HL-60 (cell line): ENCODE measurements around the gene CFTR.

Experiments
- DNase-seq, 2 experiments: peaks; one replicate each; pipeline ENCODE4 v3.0.0-alpha.2; 2010 to 2020; ENCODE audit warnings: low read depth in 1 of 2, low spot score in 1 of 2
- H3K27ac ChIP-seq: fragments of 250-450 bp; sonication (Bioruptor Pico); replicated peaks from 2 replicates; pipeline ENCODE4 v1.5.1; 2020; ENCODE audit warnings: mild to moderate bottlenecking, moderate library complexity
- H3K27me3 ChIP-seq: fragments of 250-450 bp; sonication (Bioruptor Pico); 2 replicates; pipeline ENCODE4 v1.5.1; 2021; ENCODE audit warnings: mild to moderate bottlenecking, moderate library complexity; ENCODE audit not compliant: insufficient read depth, poor library complexity, severe bottlenecking
- H3K4me3 ChIP-seq: replicated peaks from 2 replicates; pipeline ENCODE4 v1.5.1; 2011; ENCODE audit warnings: mild to moderate bottlenecking, control low read depth, low read length; ENCODE audit not compliant: insufficient read depth
- GABPA ChIP-seq: IDR thresholded peaks from 2 replicates; pipeline ENCODE4 v1.6.1; 2012; ENCODE audit warnings: low read depth
- POLR2AphosphoS5 ChIP-seq: IDR thresholded peaks from 2 replicates; pipeline ENCODE4 v1.6.1; 2012; ENCODE audit warnings: low read depth
- SPI1 ChIP-seq: IDR thresholded peaks from 2 replicates; pipeline ENCODE4 v1.6.1; 2012; ENCODE audit warnings: low read depth, mild to moderate bottlenecking, borderline replicate concordance
- TF ChIP-seq, protein P1 (sequence below): IDR thresholded peaks from 2 replicates; pipeline ENCODE4 v1.6.1; 2012; ENCODE audit warnings: low read depth; ENCODE audit not compliant: insufficient replicate concordance
- TF ChIP-seq, protein P2 (sequence below): IDR thresholded peaks from one replicate; pipeline ENCODE4 v1.5.1; 2011; ENCODE audit warnings: low read length, control low read depth, inconsistent platforms; ENCODE audit not compliant: insufficient read depth

The CFTR gene

DNA sequence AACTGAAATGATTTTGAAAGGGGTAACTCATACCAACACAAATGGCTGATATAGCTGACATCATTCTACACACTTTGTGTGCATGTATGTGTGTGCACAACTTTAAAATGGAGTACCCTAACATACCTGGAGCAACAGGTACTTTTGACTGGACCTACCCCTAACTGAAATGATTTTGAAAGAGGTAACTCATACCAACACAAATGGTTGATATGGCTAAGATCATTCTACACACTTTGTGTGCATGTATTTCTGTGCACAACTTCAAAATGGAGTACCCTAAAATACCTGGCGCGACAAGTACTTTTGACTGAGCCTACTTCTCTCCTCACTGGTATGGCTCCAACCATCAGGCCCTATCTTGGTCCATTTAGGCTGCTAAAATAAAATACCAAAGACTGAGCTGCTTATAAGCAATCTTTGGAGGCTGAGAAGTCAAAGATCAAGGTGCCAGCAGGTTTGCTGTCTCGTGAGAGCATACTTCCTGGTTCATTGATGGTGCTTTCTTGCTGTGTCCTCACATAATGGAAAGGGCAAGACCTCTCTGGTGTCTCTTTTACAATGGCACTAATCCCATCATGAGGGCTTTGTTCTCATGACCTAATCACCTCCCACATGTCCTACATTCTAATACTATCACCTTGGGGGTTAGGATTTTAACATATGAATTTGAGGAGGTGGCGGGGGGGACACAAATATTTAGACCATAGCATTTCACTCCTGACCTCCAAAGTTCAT is 173.3 kb downstream of the CFTR start:
- Histone ChIP-seq H3K4me3 (no peak overlapping the region), H3K27ac (no peak overlapping the region), H3K27me3 (no peaks in the 10 kb centered on the region)
- no peak for DNase-seq
- TF ChIP-seq, protein P1, sequence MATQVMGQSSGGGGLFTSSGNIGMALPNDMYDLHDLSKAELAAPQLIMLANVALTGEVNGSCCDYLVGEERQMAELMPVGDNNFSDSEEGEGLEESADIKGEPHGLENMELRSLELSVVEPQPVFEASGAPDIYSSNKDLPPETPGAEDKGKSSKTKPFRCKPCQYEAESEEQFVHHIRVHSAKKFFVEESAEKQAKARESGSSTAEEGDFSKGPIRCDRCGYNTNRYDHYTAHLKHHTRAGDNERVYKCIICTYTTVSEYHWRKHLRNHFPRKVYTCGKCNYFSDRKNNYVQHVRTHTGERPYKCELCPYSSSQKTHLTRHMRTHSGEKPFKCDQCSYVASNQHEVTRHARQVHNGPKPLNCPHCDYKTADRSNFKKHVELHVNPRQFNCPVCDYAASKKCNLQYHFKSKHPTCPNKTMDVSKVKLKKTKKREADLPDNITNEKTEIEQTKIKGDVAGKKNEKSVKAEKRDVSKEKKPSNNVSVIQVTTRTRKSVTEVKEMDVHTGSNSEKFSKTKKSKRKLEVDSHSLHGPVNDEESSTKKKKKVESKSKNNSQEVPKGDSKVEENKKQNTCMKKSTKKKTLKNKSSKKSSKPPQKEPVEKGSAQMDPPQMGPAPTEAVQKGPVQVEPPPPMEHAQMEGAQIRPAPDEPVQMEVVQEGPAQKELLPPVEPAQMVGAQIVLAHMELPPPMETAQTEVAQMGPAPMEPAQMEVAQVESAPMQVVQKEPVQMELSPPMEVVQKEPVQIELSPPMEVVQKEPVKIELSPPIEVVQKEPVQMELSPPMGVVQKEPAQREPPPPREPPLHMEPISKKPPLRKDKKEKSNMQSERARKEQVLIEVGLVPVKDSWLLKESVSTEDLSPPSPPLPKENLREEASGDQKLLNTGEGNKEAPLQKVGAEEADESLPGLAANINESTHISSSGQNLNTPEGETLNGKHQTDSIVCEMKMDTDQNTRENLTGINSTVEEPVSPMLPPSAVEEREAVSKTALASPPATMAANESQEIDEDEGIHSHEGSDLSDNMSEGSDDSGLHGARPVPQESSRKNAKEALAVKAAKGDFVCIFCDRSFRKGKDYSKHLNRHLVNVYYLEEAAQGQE, result no peak

DNA sequence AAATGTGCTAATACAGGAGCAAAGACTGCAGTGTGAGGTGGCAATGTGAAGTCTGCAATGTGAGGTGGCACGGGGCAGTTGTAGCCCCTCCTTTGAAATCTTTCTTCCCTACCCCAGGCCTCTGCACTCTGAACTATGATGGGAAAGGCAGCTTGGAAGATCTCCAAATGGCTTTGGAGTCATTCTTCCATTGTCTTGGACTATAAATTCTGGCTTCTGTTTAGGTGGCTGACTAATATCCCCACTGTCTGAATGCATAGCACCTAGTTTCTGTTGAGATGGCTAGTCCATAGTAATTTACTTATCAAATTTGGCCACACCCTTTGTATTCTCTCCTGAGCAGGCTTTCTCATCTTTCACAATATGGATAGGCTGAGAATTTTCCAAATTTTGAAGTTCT is 175.0 kb downstream of the CFTR start:
- Histone ChIP-seq H3K27me3 (no peaks in the 10 kb centered on the region), H3K4me3 (no peak overlapping the region), H3K27ac (no peak overlapping the region)
- no peak for DNase-seq
- TF ChIP-seq, protein P2, sequence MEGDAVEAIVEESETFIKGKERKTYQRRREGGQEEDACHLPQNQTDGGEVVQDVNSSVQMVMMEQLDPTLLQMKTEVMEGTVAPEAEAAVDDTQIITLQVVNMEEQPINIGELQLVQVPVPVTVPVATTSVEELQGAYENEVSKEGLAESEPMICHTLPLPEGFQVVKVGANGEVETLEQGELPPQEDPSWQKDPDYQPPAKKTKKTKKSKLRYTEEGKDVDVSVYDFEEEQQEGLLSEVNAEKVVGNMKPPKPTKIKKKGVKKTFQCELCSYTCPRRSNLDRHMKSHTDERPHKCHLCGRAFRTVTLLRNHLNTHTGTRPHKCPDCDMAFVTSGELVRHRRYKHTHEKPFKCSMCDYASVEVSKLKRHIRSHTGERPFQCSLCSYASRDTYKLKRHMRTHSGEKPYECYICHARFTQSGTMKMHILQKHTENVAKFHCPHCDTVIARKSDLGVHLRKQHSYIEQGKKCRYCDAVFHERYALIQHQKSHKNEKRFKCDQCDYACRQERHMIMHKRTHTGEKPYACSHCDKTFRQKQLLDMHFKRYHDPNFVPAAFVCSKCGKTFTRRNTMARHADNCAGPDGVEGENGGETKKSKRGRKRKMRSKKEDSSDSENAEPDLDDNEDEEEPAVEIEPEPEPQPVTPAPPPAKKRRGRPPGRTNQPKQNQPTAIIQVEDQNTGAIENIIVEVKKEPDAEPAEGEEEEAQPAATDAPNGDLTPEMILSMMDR, result no peak
- no peak for TF ChIP-seq SPI1
- TF ChIP-seq, protein P1, result no peak
- TF ChIP-seq POLR2AphosphoS5, result no peak

DNA sequence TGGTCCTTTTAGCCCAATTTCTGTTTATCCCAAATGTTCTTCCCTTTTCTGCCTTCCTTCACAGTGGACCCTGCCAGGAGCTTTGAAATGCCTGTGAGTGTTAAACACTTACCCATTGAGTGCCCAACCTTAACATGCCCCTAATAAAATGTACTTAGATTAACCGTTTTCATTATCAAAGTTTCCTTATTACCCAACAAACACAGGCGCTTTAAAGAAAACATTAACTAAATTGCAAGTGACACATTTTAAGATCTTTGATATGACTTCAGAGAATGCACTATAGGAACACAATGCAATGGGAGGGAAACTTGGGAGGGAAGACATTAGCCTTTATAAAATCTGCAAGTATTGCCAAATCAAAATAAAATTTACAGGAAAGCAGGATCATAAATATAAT is 177.0 kb downstream of the CFTR start:
- TF ChIP-seq, protein P2, result no peak
- TF ChIP-seq, protein P1, result no peak
- TF ChIP-seq GABPA (no peak), SPI1 (no peak), POLR2AphosphoS5 (no peak)
- Histone ChIP-seq H3K27me3 (no peaks in the 10 kb centered on the region), H3K4me3 (no peak overlapping the region), H3K27ac (no peak overlapping the region)
- DNase-seq, result no peak
